Bone marrow (tissue), 2 donors: ENCODE measurements around the gene SLC37A4.
"Not testable (repeated sequence)": the region's sequence is repeated elsewhere in the genome, so short reads cannot be mapped to it uniquely, and the experiment has no call there.

ENCODE experiments used
- DNase-seq, 2 donors: peaks; one replicate each; lab custom pipeline; 2025; lab: John Stamatoyannopoulos, UW

Gene SLC37A4

GRCh38 chr11:119041821-119042514 lies 11.3 kb upstream of the SLC37A4 start:
- no peak for DNase-seq

DNA sequence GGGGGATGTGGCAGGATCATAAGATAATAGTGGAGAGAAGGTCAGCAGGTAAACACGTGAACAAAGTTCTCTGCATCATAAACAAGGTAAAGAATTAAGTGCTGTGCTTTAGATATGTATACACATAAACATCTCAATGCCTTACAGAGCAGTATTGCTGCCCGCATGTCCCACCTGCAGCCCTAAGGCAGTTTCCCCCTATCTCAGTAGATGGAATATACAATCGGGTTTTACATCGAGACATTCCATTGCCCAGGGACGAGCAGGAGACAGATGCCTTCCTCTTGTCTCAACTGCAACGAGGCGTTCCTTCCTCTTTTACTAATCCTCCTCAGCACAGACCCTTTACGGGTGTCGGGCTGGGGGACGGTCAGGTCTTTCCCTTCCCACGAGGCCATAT lies 8.8 kb upstream of the SLC37A4 start:
- DNase-seq, result not testable (repeated sequence)

DNA sequence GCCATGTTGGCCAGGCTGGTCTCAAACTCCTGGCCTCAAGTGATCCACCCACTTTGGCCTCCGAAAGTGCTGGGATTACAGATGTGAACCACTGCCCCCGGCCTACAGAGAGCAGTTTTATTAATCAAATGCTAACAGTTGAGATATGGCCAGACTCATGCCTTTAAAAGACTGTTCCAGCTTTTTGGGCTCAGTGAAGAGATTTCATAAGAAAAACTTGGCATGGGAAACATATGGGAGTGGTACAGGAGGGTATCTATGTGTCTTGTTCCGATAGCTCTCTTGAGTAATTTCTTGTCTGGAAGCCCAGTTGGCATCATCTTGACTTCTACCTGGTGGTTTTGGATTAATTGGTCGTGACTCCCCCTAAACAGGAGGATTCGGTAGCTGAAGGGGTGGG lies 8.2 kb upstream of the SLC37A4 start:
- DNase-seq, result no peak

DNA sequence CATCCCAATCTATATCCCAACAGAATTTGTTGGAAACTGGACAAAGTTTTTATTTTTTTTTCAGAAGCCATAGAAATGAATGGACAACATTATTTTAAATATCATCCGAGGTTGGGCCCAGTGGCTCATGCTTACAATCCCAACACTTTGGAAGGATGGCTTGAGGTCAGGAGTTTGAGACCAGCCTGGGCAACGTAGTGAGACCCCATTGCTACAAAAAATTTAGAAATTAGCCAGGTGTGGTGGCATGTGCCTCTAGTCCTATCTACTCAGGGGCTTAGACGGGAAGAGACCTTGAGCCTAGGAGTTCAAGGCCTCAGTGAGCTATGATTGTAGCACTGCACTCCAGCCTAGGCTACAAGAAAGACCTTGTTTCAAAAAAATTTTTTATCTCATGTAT lies 4.1 kb upstream of the SLC37A4 start:
- DNase-seq, result no peak

- DNase-seq, result not testable (repeated sequence)
Measured at GRCh38 chr11:119033421-119033820, 2.7 kb upstream of the SLC37A4 start.

- no peak for DNase-seq
Measured at GRCh38 chr11:119031912-119032280, 1.2 kb upstream of the SLC37A4 start.

DNA sequence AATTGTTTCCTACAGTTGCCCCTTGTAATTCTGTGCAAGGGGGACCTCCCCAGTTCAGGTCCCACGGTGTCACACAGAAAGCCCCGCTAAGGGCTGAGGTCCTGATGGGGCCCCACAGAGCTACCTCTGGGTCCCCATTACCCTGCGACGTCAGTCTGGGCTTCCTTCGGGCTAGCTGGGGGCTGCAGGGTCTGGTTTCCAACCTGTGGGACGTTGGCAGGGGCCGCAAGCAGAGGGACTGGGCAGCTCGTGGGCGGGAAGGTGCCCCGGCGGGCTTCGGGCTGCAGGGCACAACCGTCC lies 698 bp downstream of the SLC37A4 start:
- DNase-seq, result no peak

GRCh38 chr11:119029340-119030028 lies 1.2 kb downstream of the SLC37A4 start:
- DNase-seq, result no peak

GRCh38 chr11:119029069-119029339 lies 1.7 kb downstream of the SLC37A4 start:
- DNase-seq, result no peak

DNA sequence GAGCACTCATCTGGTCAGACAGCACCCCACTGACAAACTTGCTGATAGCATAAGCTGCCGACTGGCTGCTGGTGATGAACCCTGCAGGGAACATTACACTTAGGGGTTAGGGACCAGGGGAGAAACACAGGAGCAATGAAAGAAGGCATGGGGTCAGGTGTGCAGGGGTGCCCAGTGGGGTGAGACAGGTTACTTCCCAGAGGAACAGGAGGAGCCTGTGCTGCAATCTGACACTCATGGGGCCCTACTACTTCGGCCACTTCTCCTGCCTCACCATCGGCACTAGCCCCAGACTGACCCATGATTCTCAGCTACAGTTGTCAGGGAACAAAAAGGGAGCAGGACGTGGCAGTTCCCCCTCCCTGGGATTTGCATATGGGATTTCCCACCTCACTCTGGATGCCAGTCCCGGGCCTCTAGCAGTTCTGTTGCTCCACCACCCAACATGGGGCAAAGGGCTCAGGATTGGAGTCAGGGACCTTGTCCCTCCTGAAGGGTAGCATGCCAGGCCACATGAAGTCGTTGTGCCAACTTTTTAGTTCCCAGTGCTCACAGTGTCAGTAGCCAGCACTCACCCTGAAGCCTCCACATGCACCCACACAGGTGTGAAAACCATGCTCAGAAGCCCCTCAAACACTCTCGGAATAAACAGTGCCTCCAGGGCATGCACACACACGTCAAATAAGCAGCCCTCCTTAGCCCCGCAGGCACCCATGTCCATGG lies 2.2 kb downstream of the SLC37A4 start:
- no peak for DNase-seq

DNA sequence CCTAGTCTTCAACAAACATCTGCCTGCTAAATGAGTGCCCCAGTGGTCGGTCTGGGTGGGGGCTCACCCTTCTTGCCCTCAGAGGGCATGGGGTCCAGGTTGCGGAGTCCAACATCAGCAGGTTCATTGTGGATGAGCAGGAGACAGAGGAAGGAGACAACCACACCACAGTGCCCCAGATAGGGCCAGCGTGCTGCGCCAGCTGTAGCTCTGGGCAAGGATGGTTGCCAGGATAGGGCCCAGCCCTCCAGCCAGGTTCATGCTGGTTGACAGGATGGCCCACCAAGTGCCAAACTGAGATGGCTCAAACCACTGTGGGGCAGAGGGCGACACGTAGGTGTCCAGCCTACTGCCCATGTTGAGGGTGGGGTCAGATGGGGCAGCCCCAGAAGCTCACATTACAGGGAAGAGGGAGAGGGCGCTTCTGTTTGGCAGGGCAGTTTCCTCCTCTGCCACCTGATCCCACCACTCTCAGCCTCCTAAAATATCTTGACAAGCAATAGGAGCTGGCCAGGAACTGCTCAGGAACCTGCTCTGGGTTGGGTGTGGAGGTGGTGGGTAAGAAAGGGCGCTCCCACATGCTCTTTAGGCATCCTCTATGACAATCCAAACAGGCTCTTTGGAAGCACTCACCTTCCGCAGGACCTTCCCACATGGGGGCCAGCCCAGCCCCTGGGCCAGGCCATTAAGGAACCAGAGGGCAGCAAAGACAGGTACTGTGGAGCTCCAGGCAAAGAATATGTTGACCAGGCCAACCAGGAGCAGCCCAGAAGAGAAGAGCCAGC lies 2.9 kb downstream of the SLC37A4 start:
- no peak for DNase-seq

- no peak for DNase-seq
Measured at GRCh38 chr11:119026970-119027369, 3.7 kb downstream of the SLC37A4 start.

- no peak for DNase-seq
Measured at GRCh38 chr11:119025978-119026766, 4.5 kb downstream of the SLC37A4 start.

GRCh38 chr11:119025541-119025940 lies 5.1 kb downstream of the SLC37A4 start:
- DNase-seq, result no peak

- DNase-seq, result no peak
Measured at GRCh38 chr11:119025099-119025473, 5.6 kb downstream of the SLC37A4 start.

- DNase-seq, result no peak
Measured at GRCh38 chr11:119024430-119025098, 6.1 kb downstream of the SLC37A4 start.

- DNase-seq, result no peak
Measured at GRCh38 chr11:119023741-119024140, 6.9 kb downstream of the SLC37A4 start.

DNA sequence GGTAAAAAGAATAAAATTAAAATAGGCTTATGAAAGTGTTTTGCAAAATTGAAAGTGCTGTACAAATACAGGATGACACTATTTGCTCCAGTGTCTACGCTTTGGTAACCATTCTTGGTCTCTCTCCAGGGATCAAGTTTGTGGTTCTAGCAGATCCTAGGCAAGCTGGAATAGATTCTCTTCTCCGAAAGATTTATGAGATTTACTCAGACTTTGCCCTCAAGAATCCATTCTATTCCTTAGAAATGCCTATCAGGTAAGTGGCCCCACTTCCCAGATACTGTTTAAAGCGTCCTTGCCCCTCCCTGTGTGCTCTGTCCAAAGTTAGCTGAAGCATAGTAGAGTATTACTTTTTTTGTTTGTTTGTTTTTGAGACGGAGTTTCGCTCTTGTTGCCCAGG lies 9.0 kb downstream of the SLC37A4 start:
- DNase-seq, result no peak

GRCh38 chr11:119019996-119020395 lies 10.7 kb downstream of the SLC37A4 start:
- no peak for DNase-seq

DNA sequence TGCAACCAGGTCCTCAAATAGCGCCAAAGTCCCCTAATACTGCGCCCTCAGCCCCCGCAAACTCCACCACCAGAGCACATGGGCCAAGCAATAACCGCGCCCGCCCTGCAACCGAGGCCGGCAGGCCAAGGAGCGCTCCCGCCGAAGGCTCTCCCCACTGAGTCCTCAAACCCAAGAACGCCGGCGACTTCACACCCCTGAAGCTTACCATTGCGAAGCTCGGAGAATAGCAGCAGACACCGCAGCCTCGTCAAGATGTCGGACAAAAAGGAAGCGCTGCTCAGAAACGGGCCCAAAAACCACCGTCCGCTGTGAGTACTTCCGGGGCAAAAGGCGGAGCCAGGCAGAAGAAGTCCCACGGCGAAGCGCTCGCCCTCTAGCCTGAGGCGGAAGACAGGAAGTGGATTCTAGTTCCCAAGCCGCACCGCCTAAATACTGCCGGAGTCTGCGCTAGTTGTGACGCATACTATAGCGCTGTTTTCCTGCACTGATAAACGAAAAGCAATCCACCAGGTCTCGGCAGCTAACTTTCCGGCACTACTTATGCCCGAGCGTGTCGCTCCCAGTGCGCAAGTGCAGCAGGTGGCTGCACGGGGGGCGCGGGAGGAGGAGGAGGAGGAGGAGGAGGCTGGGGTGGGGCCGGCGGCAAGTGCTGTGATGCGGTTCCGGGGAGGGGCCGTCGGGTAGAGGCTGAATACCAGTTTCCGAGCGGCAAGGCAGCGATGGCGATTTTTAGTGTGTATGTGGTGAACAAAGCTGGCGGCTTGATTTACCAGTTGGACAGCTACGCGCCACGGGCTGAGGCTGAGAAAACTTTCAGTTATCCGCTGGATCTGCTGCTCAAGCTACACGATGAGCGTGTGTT lies 12.4 kb downstream of the SLC37A4 start, which contains the start of the genes RPS25 and TRAPPC4:
Gene RPS25, minus strand, starts transcription at position 270 of the 865 bp plus-strand sequence. Its CDS starts 59 bp downstream, at position 211.
Gene TRAPPC4, plus strand, starts transcription at position 693 of the 865 bp plus-strand sequence. Its CDS starts 30 bp downstream, at position 723.
- DNase-seq, result peak; percentile 92 to 97
